K562 (cell line): Measurements from ENCODE around the gene HOXA9. TPM values are rescaled to one million over a fixed set of nuclear protein-coding genes. Genes with fewer than 3 reads are reported as not detected.

Source experiments
- DNMT1 ChIP-seq: fragments of 450-650 bp; IDR thresholded peaks from 2 replicates; pipeline ENCODE4 v1.6.1; 2016; ENCODE audit warnings: antibody characterized with exemption, mild to moderate bottlenecking
- KDM1A ChIP-seq, 2 experiments: fragments of 450-650 bp; IDR thresholded peaks; 2 replicates each; pipeline ENCODE4 v1.6.1; 2016; ENCODE audit warnings: mild to moderate bottlenecking in 2 of 2
- LEF1 ChIP-seq: fragments of 450-650 bp; IDR thresholded peaks from 2 replicates; pipeline ENCODE4 v1.6.1; 2016; ENCODE audit warnings: mild to moderate bottlenecking
- NCOA4 ChIP-seq: fragments of 450-650 bp; IDR thresholded peaks from 2 replicates; pipeline ENCODE4 v1.6.1; 2018; ENCODE audit warnings: mild to moderate bottlenecking; ENCODE audit not compliant: partially characterized antibody
- NFXL1 ChIP-seq: fragments of 450-650 bp; formaldehyde crosslinking; IDR thresholded peaks from 2 replicates; pipeline ENCODE4 v1.4.0; 2021; ENCODE audit warnings: mild to moderate bottlenecking
- NR2C2 ChIP-seq, 2 experiments: fragments of 200-800 bp in 1 of 2; sonication (Bioruptor generic) in 1 of 2; sonication (generic) in 1 of 2; formaldehyde crosslinking in 1 of 2; IDR thresholded peaks; 2 replicates each; pipeline versions ENCODE4 v1.6.1 to v1.8.0; 2016 to 2022; ENCODE audit warnings: mild to moderate bottlenecking in 1 of 2, missing compliant biosample characterization in 1 of 2, missing genetic modification characterization in 1 of 2, missing genetic modification reagents in 1 of 2
- PATZ1 ChIP-seq: fragments of 250-450 bp; sonication (Bioruptor Pico); IDR thresholded peaks from 2 replicates; pipeline ENCODE4 v1.5.0; 2020; ENCODE audit warnings: mild to moderate bottlenecking, borderline replicate concordance
- PCBP1 ChIP-seq: fragments of 200-400 bp; formaldehyde crosslinking; IDR thresholded peaks from 2 replicates; pipeline ENCODE4 v1.6.1; 2018; ENCODE audit warnings: mild to moderate bottlenecking, low read depth, low read length; ENCODE audit not compliant: poor library complexity, severe bottlenecking
- PHF21A ChIP-seq: fragments of 450-650 bp; IDR thresholded peaks from 2 replicates; pipeline ENCODE4 v1.6.1; 2017; ENCODE audit warnings: low read depth, borderline replicate concordance
- RFX5 ChIP-seq: IDR thresholded peaks from 2 replicates; pipeline ENCODE4 v1.6.1; 2011; ENCODE audit warnings: low read depth, mild to moderate bottlenecking, improper control_type of control experiment, low read length
- RHOXF2B ChIP-seq: fragments of 250-450 bp; sonication (Bioruptor Pico); conservative IDR thresholded peaks from 2 replicates; pipeline ENCODE4 v1.5.1; 2021
- SMARCC2 ChIP-seq: fragments of 450-650 bp; IDR thresholded peaks from 2 replicates; pipeline ENCODE4 v1.6.1; 2017; ENCODE audit warnings: antibody characterized with exemption, moderate library complexity, mild to moderate bottlenecking, low read depth
- TCF7 ChIP-seq: sonication (generic); IDR thresholded peaks from 2 replicates; pipeline ENCODE4 v1.6.1; 2016; ENCODE audit warnings: antibody characterized with exemption, borderline replicate concordance
- TCFL5 ChIP-seq: fragments of 250-450 bp; sonication (Bioruptor Pico); conservative IDR thresholded peaks from 2 replicates; pipeline ENCODE4 v1.6.1; 2021; ENCODE audit warnings: mild to moderate bottlenecking, moderate library complexity, matching md5 sums
- ZEB2 ChIP-seq: fragments of 450-650 bp; IDR thresholded peaks from 2 replicates; pipeline ENCODE4 v1.6.1; 2016
- ZFP1 ChIP-seq: fragments of 450-650 bp; formaldehyde crosslinking; IDR thresholded peaks from 2 replicates; pipeline ENCODE4 v1.4.0; 2020; ENCODE audit warnings: mild to moderate bottlenecking, mixed read lengths
- ZNF253 ChIP-seq: fragments of 250-450 bp; sonication (Bioruptor Pico); conservative IDR thresholded peaks from 2 replicates; pipeline ENCODE4 v1.6.1; 2021; ENCODE audit warnings: mild to moderate bottlenecking
- polyA plus RNA-seq, 8 experiments: library from polyadenylated mRNA; depleted of rRNA in 4 of 8; stranded (reverse) in 5 of 8; unstranded in 3 of 8; fragments of >200 nt; fragmentation: Nextera tagmentation in 2 of 8; fragmentation: Illumina TruSeq in 1 of 8; extraction: Ambion mirVana in 2 of 8; extraction: Trizol in 1 of 8; gene quantifications; 2 replicates each; pipeline versions ENCODE4 v1.2.1 to v1.2.3, GENCODE V29; 2011 to 2014; ENCODE audit warnings: inconsistent platforms in 1 of 8, missing spikeins in 1 of 8
- total RNA-seq, 7 experiments: library from RNA; depleted of rRNA in 6 of 7; stranded (reverse); fragments of >200 nt in 6 of 7; fragmentation: Illumina TruSeq in 2 of 7; extraction: Trizol in 2 of 7; gene quantifications; 2 replicates each; pipeline versions ENCODE4 v1.2.1 to v1.2.3, GENCODE V29; 2011 to 2021; ENCODE audit warnings: low replicate concordance in 1 of 7
- TF ChIP-seq, protein P1 (sequence below): sonication (generic); formaldehyde crosslinking; IDR thresholded peaks from 2 replicates; pipeline ENCODE4 v1.8.1; 2023; ENCODE audit warnings: mild to moderate bottlenecking, missing genetic modification reagents, moderate library complexity
- TF ChIP-seq, protein P2 (sequence below), 2 experiments: IDR thresholded peaks in 1 of 2; conservative IDR thresholded peaks in 1 of 2; 2 replicates each; pipeline ENCODE4 v1.6.1; 2016; ENCODE audit warnings: low read depth in 2 of 2, mild to moderate bottlenecking in 1 of 2, missing compliant biosample characterization in 1 of 2, missing genetic modification characterization in 1 of 2, moderate library complexity in 1 of 2
- TF ChIP-seq, protein P3 (sequence below): fragments of 450-650 bp; IDR thresholded peaks from 2 replicates; pipeline ENCODE4 v1.6.1; 2016

The HOXA9 gene
- total and polyA plus RNA-seq, 9 of the 15 experiments (the other 6 are each of a cell fraction or from before 2014, with no cell fraction given): not detected

- no peak for TF ChIP-seq PATZ1
- TF ChIP-seq, protein P1, sequence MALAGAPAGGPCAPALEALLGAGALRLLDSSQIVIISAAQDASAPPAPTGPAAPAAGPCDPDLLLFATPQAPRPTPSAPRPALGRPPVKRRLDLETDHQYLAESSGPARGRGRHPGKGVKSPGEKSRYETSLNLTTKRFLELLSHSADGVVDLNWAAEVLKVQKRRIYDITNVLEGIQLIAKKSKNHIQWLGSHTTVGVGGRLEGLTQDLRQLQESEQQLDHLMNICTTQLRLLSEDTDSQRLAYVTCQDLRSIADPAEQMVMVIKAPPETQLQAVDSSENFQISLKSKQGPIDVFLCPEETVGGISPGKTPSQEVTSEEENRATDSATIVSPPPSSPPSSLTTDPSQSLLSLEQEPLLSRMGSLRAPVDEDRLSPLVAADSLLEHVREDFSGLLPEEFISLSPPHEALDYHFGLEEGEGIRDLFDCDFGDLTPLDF: no peak
- TF ChIP-seq RFX5: no peak
- TF ChIP-seq RHOXF2B (CRISPR knock-in tag): no peak
- peak; percentile 54 to 72; a peak in 3 of 4 replicates for TF ChIP-seq KDM1A (IDR thresholded peaks at IDR 0.05)
- no peak for TF ChIP-seq NR2C2 (CRISPR knock-in tag; IDR thresholded peaks at IDR 0.05)
- peak; percentile 57 for TF ChIP-seq NR2C2 (tag; IDR thresholded peaks at IDR 0.05)
- no peak for TF ChIP-seq DNMT1
- TF ChIP-seq TCFL5: no peak
- no peak for TF ChIP-seq TCF7
- peak; percentile 26; the same call in 1 of the 2 replicates for TF ChIP-seq LEF1
- TF ChIP-seq, protein P2, sequence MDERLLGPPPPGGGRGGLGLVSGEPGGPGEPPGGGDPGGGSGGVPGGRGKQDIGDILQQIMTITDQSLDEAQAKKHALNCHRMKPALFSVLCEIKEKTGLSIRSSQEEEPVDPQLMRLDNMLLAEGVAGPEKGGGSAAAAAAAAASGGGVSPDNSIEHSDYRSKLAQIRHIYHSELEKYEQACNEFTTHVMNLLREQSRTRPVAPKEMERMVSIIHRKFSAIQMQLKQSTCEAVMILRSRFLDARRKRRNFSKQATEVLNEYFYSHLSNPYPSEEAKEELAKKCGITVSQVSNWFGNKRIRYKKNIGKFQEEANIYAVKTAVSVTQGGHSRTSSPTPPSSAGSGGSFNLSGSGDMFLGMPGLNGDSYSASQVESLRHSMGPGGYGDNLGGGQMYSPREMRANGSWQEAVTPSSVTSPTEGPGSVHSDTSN (CRISPR knock-in tag; IDR thresholded peaks at IDR 0.05; ENCODE audit: low read depth): no peak
- TF ChIP-seq, protein P2 (tag; conservative IDR thresholded peaks at IDR 0.05; ENCODE audit: low read depth): peak; percentile 89
- TF ChIP-seq ZEB2: no peak
- TF ChIP-seq NFXL1 (CRISPR knock-in tag): no peak
- no peak for TF ChIP-seq ZFP1
- TF ChIP-seq PCBP1: peak; percentile 83
- no peak for TF ChIP-seq SMARCC2
- peak; percentile 60; the same call in 1 of the 2 replicates for TF ChIP-seq PHF21A
- no peak for TF ChIP-seq NCOA4
- TF ChIP-seq, protein P3, sequence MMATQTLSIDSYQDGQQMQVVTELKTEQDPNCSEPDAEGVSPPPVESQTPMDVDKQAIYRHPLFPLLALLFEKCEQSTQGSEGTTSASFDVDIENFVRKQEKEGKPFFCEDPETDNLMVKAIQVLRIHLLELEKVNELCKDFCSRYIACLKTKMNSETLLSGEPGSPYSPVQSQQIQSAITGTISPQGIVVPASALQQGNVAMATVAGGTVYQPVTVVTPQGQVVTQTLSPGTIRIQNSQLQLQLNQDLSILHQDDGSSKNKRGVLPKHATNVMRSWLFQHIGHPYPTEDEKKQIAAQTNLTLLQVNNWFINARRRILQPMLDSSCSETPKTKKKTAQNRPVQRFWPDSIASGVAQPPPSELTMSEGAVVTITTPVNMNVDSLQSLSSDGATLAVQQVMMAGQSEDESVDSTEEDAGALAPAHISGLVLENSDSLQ: peak; percentile 90
- no peak for TF ChIP-seq ZNF253
Observed at GRCh38 chr7:27112955-27113949, 52.1 kb downstream of the HOXA9 start (continued).
